ENCODE data around the gene XPA. TPM values are rescaled to one million over a fixed set of nuclear protein-coding genes. Genes with fewer than 3 reads are reported as not detected.

The XPA gene
- 25.9 and 29.7 TPM in 2 replicates for total RNA-seq (2013; cell fraction: nucleolus; rRNA removed)
- total RNA-seq (2014; rRNA removed) (10.4 and 11.7 TPM in 2 replicates), total RNA-seq (2014; rRNA removed; fragmentation: Illumina TruSeq; extraction: Trizol) (15.5 and 17.3 TPM in 2 replicates), total RNA-seq (2021) (10.4 and 10.8 TPM in 2 replicates), polyA plus RNA-seq (2011; rRNA removed) (6.2 and 11.6 TPM in 2 replicates), polyA plus RNA-seq (2014; fragmentation: Illumina TruSeq; extraction: Trizol) (14.6 and 15.7 TPM in 2 replicates), polyA plus RNA-seq (2014; fragmentation: Nextera tagmentation; extraction: Ambion mirVana) (10 to 100 TPM in 1 of 2 experiments, 1 to 10 TPM in 1; 7.1 to 11.2 TPM), polyA plus RNA-seq (2014; rRNA removed) (13.4 and 16.9 TPM in 2 replicates), polyA plus RNA-seq (2016; fragmentation: Nextera tagmentation; extraction: Ambion mirVana) (10 to 100 TPM; 18.9 to 19.9 TPM), polyA minus RNA-seq (2011; rRNA and poly(A)+ RNA removed) (1.6 and 4.1 TPM in 2 replicates), Bru-seq, nascent RNA (percentile 89 among the genes with signal in this experiment), BruChase-seq, experiment 1, labeled RNA remaining after a 6-hour chase (percentile 65 among the genes with signal in this experiment), BruChase-seq, experiment 2, labeled RNA remaining after a 2-hour chase (percentile 76 among the genes with signal in this experiment)
- 12.7 TPM for polyA plus RNA-seq (2011; ENCODE audit: low read depth)
- polyA plus RNA-seq (2011; cell fraction: cytosol; rRNA removed), result 1.3 and 1.7 TPM in 2 replicates
- 4.2 and 5.8 TPM in 2 replicates for polyA plus RNA-seq (2011; cell fraction: nucleus; rRNA removed)
- 12.0 and 15.5 TPM in 2 replicates for polyA plus RNA-seq (2012)
- 0.94 and 2.3 TPM in 2 replicates for polyA minus RNA-seq (2011; cell fraction: cytosol; rRNA and poly(A)+ RNA removed)
- 4.6 and 8.0 TPM in 2 replicates for polyA minus RNA-seq (2011; cell fraction: nucleus; rRNA and poly(A)+ RNA removed)
- long read RNA-seq, experiment 1, transcript XPA-201 (6 exons, 1,417 nt), result major isoform, 13 of 25 reads
- long read RNA-seq, experiment 1, partial matches to known transcripts, result 8 of 25 reads
- long read RNA-seq, experiment 1, other reads (novel, unspliced or antisense), result 4 of 25 reads
- long read RNA-seq, experiment 2, transcript XPA-201 (6 exons, 1,417 nt), result major isoform, 20 of 52 reads
- long read RNA-seq, experiment 2, partial matches to known transcripts, result 22 of 52 reads
- long read RNA-seq, experiment 2, other reads (novel, unspliced or antisense), result 9 of 52 reads

DNA sequence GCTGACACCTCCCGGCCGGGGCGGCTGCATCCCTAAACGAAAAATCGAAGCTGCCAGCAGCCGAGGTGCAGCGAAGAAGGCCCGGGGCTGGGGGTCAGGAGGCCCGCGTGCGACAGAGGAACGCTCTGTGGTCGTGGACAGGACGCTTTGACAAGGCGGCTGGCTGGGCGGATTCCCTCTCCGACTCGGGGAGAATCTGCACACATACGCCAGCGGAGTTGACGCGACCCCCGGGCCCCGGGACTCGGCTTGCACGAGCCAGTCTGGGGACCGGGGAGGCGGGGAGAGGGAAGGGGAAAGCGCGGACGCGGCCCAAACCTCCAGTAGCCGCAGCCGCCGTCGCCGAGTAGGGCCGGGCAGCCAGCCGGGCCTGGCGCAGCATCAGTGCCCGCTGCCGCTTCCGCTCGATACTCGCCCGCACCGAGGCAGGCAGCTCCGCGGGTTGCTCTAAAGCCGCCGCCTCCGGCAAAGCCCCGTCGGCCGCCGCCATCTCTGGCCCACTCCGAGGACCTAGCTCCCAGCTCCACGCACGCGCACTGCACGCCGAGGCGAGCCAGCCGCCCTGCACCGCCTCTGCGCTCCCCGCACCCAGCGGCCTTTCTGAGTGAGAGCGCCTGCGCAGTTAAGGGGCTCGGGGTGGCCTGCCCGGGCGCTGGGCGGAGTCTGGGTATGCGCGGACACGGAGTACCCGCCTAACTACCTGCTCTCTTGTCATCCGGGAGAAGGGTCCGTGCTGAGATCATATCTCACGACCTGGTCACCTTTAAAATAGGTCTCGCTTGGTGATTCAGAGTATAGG is at the start of gene XPA:
TSS of gene XPA (minus strand) at position 538 of the 799 bp plus-strand sequence. CDS start at position 490, 48 bp downstream.
- intact Hi-C loops (cut with micrococcal nuclease; ENCODE audit: unreplicated experiment) (no loop called here), in situ Hi-C loops (cut with MboI) (no loop called here)
- BruUV-seq (replicated peaks), result no TSS peak
- ATAC-seq (peak; percentile 94), DNase-seq (ENCODE audit: low read depth, low spot score) (peak; percentile 80), FAIRE-seq (peak; percentile 49)
- ChIA-PET POLR2A (interaction anchor here (0.7 to 5.0 kb wide), 9 partner anchors 8 to 401 kb away, joined by 3 to 22 read pairs (median 4); partner anchors contain the start of genes NCBP1 and TSTD2), RAD21 (ENCODE audit: unreplicated experiment) (interaction anchor here (1.3 to 1.8 kb wide), 4 partner anchors 60 to 227 kb away, joined by 3 to 6 read pairs (median 4); partner anchors contain the start of genes NCBP1, TRMO and TSTD2), SMC1A (ENCODE audit: uncharacterized antibody, unreplicated experiment) (interaction anchor here (0.5 to 1.7 kb wide), 12 partner anchors 8 to 193 kb away, joined by 3 to 8 read pairs (median 3); partner anchors contain the start of gene TSTD2), CTCF (interaction anchor here (0.9 to 3.8 kb wide), 12 partner anchors 9 to 225 kb away, joined by 3 to 13 read pairs (median 4); partner anchors contain the start of genes TRMO and TSTD2)
- Histone ChIP-seq H3K27ac (ENCODE audit: control insufficient read depth, insufficient read depth) (peak within 1 kb of the TSS; percentile 85), H3K79me2 (ENCODE audit: control insufficient read depth, insufficient read depth, low read length) (peaks cover 35% of the 10 kb centered on the region), H3K36me3 (ENCODE audit: control insufficient read depth in 2 of 2, insufficient read depth in 2 of 2, low read length in 1 of 2) (no peaks in the 10 kb centered on the region), H3K9me3 (replicated peaks; ENCODE audit: control insufficient read depth, insufficient read depth, low read length) (no peaks in the 10 kb centered on the region), H3K4me1 (ENCODE audit: control insufficient read depth, insufficient read depth, low read length) (peaks cover 18% of the 10 kb centered on the region), H3K4me3 (peak within 1 kb of the TSS; percentile 92), H3K4me2 (ENCODE audit: control insufficient read depth, insufficient read depth) (peak within 1 kb of the TSS; percentile 69), H4K20me1 (ENCODE audit: control insufficient read depth, insufficient read depth) (no peaks in the 10 kb centered on the region), H2AFZ (ENCODE audit: control insufficient read depth, low read depth, low read length) (peak within 1 kb of the TSS; percentile 82), H3K9ac (ENCODE audit: control insufficient read depth, insufficient read depth, low read length) (peak within 1 kb of the TSS; percentile 84), H3K27me3 (replicated peaks in 1 of 2; ENCODE audit: control insufficient read depth in 2 of 2, insufficient read depth in 2 of 2, low read length in 1 of 2) (no peaks in the 10 kb centered on the region)
- under 1% methylated on average over 58 of the region's 82 CpGs for WGBS (ENCODE audit: insufficient coverage, insufficient replicate concordance, low lambda C conversion rate, missing lambda C conversion rate)
- TF ChIP-seq KAT2A (conservative IDR thresholded peaks at IDR 0.05; ENCODE audit: control insufficient read depth, low read depth, low read length), result no peak
- TF ChIP-seq, protein P1, sequence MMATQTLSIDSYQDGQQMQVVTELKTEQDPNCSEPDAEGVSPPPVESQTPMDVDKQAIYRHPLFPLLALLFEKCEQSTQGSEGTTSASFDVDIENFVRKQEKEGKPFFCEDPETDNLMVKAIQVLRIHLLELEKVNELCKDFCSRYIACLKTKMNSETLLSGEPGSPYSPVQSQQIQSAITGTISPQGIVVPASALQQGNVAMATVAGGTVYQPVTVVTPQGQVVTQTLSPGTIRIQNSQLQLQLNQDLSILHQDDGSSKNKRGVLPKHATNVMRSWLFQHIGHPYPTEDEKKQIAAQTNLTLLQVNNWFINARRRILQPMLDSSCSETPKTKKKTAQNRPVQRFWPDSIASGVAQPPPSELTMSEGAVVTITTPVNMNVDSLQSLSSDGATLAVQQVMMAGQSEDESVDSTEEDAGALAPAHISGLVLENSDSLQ (IDR thresholded peaks at IDR 0.05), result no peak
- no peak for TF ChIP-seq ZNF274 (IDR thresholded peaks at IDR 0.05; ENCODE audit: insufficient read depth, insufficient read length)
- no peak for TF ChIP-seq CHD1 (IDR thresholded peaks at IDR 0.05; ENCODE audit: low read depth, low read length)
- TF ChIP-seq, protein P2, sequence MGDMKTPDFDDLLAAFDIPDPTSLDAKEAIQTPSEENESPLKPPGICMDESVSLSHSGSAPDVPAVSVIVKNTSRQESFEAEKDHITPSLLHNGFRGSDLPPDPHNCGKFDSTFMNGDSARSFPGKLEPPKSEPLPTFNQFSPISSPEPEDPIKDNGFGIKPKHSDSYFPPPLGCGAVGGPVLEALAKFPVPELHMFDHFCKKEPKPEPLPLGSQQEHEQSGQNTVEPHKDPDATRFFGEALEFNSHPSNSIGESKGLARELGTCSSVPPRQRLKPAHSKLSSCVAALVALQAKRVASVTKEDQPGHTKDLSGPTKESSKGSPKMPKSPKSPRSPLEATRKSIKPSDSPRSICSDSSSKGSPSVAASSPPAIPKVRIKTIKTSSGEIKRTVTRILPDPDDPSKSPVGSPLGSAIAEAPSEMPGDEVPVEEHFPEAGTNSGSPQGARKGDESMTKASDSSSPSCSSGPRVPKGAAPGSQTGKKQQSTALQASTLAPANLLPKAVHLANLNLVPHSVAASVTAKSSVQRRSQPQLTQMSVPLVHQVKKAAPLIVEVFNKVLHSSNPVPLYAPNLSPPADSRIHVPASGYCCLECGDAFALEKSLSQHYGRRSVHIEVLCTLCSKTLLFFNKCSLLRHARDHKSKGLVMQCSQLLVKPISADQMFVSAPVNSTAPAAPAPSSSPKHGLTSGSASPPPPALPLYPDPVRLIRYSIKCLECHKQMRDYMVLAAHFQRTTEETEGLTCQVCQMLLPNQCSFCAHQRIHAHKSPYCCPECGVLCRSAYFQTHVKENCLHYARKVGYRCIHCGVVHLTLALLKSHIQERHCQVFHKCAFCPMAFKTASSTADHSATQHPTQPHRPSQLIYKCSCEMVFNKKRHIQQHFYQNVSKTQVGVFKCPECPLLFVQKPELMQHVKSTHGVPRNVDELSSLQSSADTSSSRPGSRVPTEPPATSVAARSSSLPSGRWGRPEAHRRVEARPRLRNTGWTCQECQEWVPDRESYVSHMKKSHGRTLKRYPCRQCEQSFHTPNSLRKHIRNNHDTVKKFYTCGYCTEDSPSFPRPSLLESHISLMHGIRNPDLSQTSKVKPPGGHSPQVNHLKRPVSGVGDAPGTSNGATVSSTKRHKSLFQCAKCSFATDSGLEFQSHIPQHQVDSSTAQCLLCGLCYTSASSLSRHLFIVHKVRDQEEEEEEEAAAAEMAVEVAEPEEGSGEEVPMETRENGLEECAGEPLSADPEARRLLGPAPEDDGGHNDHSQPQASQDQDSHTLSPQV (IDR thresholded peaks at IDR 0.05), result no peak
- TF ChIP-seq SP1 (IDR thresholded peaks at IDR 0.05; ENCODE audit: low read depth, low read length), result no peak
- no peak for TF ChIP-seq BCLAF1 (IDR thresholded peaks at IDR 0.05)

Data from GM12878 (cell line).